ENCODE results near the gene CYTH4. TPM values are rescaled to one million over a fixed set of nuclear protein-coding genes. Genes with fewer than 3 reads are reported as not detected.

CYTH4 gene
- total and polyA plus RNA-seq, 2 donors (not counting 3 experiments of a cell fraction or from before 2014, with no cell fraction given), result 0.06 TPM; not detected in 1

GRCh38 chr22:37270928-37271650, 11.2 kb upstream of the CYTH4 start:
- Histone ChIP-seq H3K9me1 (replicated peaks; ENCODE audit: control insufficient read depth, extremely low read depth, insufficient read depth, low read length) (no peaks in the 10 kb centered on the region), H2AFZ (ENCODE audit: low read depth, low read length) (peak overlapping the region; percentile 18), H3K4me2 (ENCODE audit: insufficient read depth, low read length) (no peak overlapping the region), H3K4me1 (ENCODE audit: control insufficient read depth, extremely low read depth, insufficient read depth, low read length) (peaks cover 15% of the 10 kb centered on the region), H3K9me3 (replicated peaks; ENCODE audit: control insufficient read depth, insufficient read depth, low read length) (no peaks in the 10 kb centered on the region), H3K9ac (replicated peaks; ENCODE audit: extremely low read depth, insufficient read depth, low read length) (no peak overlapping the region), H3K4me3 (replicated peaks in 1 of 3; ENCODE audit: insufficient read depth in 1 of 3, low read depth in 1 of 3, low read length in 3 of 3) (no peak overlapping the region), H3K27me3 (ENCODE audit: control insufficient read depth in 2 of 2, insufficient read depth in 2 of 2, low read length in 2 of 2) (no peaks in the 10 kb centered on the region), H4K20me1 (replicated peaks; ENCODE audit: control insufficient read depth, extremely low read depth, insufficient read depth, low read length) (no peaks in the 10 kb centered on the region), H3K79me2 (ENCODE audit: control insufficient read depth, insufficient read depth, low read length) (no peaks in the 10 kb centered on the region), H3K27ac (ENCODE audit: insufficient read depth, low read depth, low read length) (no peak overlapping the region), H3K36me3 (ENCODE audit: control insufficient read depth in 2 of 2, extremely low read depth in 1 of 2, insufficient read depth in 2 of 2, low read length in 2 of 2) (no peaks in the 10 kb centered on the region)
- POLR2A ChIA-PET, result no interaction called here
- TF ChIP-seq GATA2 (IDR thresholded peaks at IDR 0.05; ENCODE audit: insufficient read depth, insufficient read length, low read depth, low read length), result no peak
- peak; percentile 7 for TF ChIP-seq FOS (IDR thresholded peaks at IDR 0.05; ENCODE audit: borderline replicate concordance, insufficient read depth, low read length)
- peak; percentile 20 for TF ChIP-seq POLR2AphosphoS5 (IDR thresholded peaks at IDR 0.05; ENCODE audit: insufficient read depth, low read depth, low read length)
- DNase-seq (ENCODE audit: low read depth, low spot score) (peak; percentile 27), FAIRE-seq (peak; percentile 75)
- dilution Hi-C loops (cut with MboI; ENCODE audit: extremely low pct_ligation_motif_present, low sequenced_read_pairs) (no loop called here), intact Hi-C loops (cut with micrococcal nuclease) (no loop called here)
- CTCF ChIA-PET, result interaction anchor here (0.6 to 5.1 kb wide), 6 partner anchors 9 to 184 kb away, joined by 3 to 31 read pairs (median 3); partner anchors contain the start of gene CYTH4
- BruUV-seq (replicated peaks), result no TSS peak

- H4K20me1 ChIP-seq (replicated peaks; ENCODE audit: control insufficient read depth, extremely low read depth, insufficient read depth, low read length), result no peaks in the 10 kb centered on the region
- H3K4me1 ChIP-seq (ENCODE audit: control insufficient read depth, extremely low read depth, insufficient read depth, low read length), result peaks cover 11% of the 10 kb centered on the region
- H3K4me3 ChIP-seq (replicated peaks in 1 of 3; ENCODE audit: insufficient read depth in 1 of 3, low read depth in 1 of 3, low read length in 3 of 3), result no peak overlapping the region
- dilution Hi-C loops (cut with MboI; ENCODE audit: extremely low pct_ligation_motif_present, low sequenced_read_pairs), result no loop called here
- BruUV-seq (replicated peaks), result no TSS peak
- H3K9me3 ChIP-seq (replicated peaks; ENCODE audit: control insufficient read depth, insufficient read depth, low read length), result no peaks in the 10 kb centered on the region
- ChIA-PET CTCF (interaction anchor here (0.9 to 2.5 kb wide), 4 partner anchors 10 to 182 kb away, joined by 3 to 12 read pairs (median 6); partner anchors contain the start of gene CYTH4), POLR2A (no interaction called here)
- no peaks in the 10 kb centered on the region for H3K9me1 ChIP-seq (replicated peaks; ENCODE audit: control insufficient read depth, extremely low read depth, insufficient read depth, low read length)
- DNase-seq (ENCODE audit: low read depth, low spot score), result no peak
- H3K36me3 ChIP-seq (ENCODE audit: control insufficient read depth in 2 of 2, extremely low read depth in 1 of 2, insufficient read depth in 2 of 2, low read length in 2 of 2), result no peaks in the 10 kb centered on the region
- FAIRE-seq, result peak; percentile 73
- TF ChIP-seq FOS (IDR thresholded peaks at IDR 0.05; ENCODE audit: borderline replicate concordance, insufficient read depth, low read length), result peak; percentile 52
- TF ChIP-seq POLR2A (IDR thresholded peaks at IDR 0.05; ENCODE audit: low read depth, low read length), result no peak
- H3K4me2 ChIP-seq (ENCODE audit: insufficient read depth, low read length), result no peak overlapping the region
- intact Hi-C loops (cut with micrococcal nuclease), result no loop called here
- no peaks in the 10 kb centered on the region for H3K79me2 ChIP-seq (ENCODE audit: control insufficient read depth, insufficient read depth, low read length)
- H2AFZ ChIP-seq (ENCODE audit: low read depth, low read length), result peak overlapping the region; percentile 72
- H3K27ac ChIP-seq (ENCODE audit: insufficient read depth, low read depth, low read length), result no peak overlapping the region
- no peaks in the 10 kb centered on the region for H3K27me3 ChIP-seq (ENCODE audit: control insufficient read depth in 2 of 2, insufficient read depth in 2 of 2, low read length in 2 of 2)
- H3K9ac ChIP-seq (replicated peaks; ENCODE audit: extremely low read depth, insufficient read depth, low read length), result no peak overlapping the region
Observed at GRCh38 chr22:37273126-37273845, 9.0 kb upstream of the CYTH4 start.

All from endothelial cell of umbilical vein (primary cell).